ENCODE data around the gene KIAA1217. TPM values are rescaled to one million over a fixed set of nuclear protein-coding genes. Genes with fewer than 3 reads are reported as not detected.

The KIAA1217 gene
- total and polyA plus RNA-seq, 9 of the 15 experiments (the other 6 are each of a cell fraction or from before 2014, with no cell fraction given) = 0.04 TPM; not detected in 8

GRCh38 chr10:24569330-24569796 is 360.4 kb downstream of the KIAA1217 start (continued):
- TF ChIP-seq, protein P1, sequence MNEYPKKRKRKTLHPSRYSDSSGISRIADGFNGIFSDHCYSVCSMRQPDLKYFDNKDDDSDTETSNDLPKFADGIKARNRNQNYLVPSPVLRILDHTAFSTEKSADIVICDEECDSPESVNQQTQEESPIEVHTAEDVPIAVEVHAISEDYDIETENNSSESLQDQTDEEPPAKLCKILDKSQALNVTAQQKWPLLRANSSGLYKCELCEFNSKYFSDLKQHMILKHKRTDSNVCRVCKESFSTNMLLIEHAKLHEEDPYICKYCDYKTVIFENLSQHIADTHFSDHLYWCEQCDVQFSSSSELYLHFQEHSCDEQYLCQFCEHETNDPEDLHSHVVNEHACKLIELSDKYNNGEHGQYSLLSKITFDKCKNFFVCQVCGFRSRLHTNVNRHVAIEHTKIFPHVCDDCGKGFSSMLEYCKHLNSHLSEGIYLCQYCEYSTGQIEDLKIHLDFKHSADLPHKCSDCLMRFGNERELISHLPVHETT (CRISPR knock-in tag; conservative IDR thresholded peaks at IDR 0.05 in 1 of 2, IDR thresholded peaks at IDR 0.05 in 1 of 2) = peak in 1 of 2 experiments; percentile 31; a peak in 1 of 4 replicates
- TF ChIP-seq TCF7 (IDR thresholded peaks at IDR 0.05; ENCODE audit: borderline replicate concordance) = no peak
- TF ChIP-seq, protein P2, sequence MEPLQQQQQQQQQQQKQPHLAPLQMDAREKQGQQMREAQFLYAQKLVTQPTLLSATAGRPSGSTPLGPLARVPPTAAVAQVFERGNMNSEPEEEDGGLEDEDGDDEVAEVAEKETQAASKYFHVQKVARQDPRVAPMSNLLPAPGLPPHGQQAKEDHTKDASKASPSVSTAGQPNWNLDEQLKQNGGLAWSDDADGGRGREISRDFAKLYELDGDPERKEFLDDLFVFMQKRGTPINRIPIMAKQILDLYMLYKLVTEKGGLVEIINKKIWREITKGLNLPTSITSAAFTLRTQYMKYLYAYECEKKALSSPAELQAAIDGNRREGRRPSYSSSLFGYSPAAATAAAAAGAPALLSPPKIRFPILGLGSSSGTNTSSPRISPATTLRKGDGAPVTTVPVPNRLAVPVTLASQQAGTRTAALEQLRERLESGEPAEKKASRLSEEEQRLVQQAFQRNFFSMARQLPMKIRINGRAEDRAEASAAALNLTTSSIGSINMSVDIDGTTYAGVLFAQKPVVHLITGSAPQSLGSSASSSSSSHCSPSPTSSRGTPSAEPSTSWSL (CRISPR knock-in tag; IDR thresholded peaks at IDR 0.05; ENCODE audit: borderline replicate concordance) = no peak
- TF ChIP-seq, protein P3, sequence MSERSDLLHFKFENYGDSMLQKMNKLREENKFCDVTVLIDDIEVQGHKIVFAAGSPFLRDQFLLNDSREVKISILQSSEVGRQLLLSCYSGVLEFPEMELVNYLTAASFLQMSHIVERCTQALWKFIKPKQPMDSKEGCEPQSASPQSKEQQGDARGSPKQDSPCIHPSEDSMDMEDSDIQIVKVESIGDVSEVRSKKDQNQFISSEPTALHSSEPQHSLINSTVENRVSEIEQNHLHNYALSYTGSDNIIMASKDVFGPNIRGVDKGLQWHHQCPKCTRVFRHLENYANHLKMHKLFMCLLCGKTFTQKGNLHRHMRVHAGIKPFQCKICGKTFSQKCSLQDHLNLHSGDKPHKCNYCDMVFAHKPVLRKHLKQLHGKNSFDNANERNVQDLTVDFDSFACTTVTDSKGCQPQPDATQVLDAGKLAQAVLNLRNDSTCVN (CRISPR knock-in tag; IDR thresholded peaks at IDR 0.05) = no peak
- TF ChIP-seq XRCC4 (IDR thresholded peaks at IDR 0.05; ENCODE audit: extremely low read depth, insufficient read depth, insufficient read length) = no peak
- TF ChIP-seq MEF2A (IDR thresholded peaks at IDR 0.05; ENCODE audit: control insufficient read depth, low read depth, low read length) = no peak
- no peak for TF ChIP-seq ZNF512 (tag; IDR thresholded peaks at IDR 0.05)
- TF ChIP-seq, protein P4, sequence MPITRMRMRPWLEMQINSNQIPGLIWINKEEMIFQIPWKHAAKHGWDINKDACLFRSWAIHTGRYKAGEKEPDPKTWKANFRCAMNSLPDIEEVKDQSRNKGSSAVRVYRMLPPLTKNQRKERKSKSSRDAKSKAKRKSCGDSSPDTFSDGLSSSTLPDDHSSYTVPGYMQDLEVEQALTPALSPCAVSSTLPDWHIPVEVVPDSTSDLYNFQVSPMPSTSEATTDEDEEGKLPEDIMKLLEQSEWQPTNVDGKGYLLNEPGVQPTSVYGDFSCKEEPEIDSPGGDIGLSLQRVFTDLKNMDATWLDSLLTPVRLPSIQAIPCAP (CRISPR knock-in tag; IDR thresholded peaks at IDR 0.05; ENCODE audit: borderline replicate concordance) = no peak
- TF ChIP-seq ZNF589 (CRISPR knock-in tag; IDR thresholded peaks at IDR 0.05; ENCODE audit: low read depth) = no peak
- no peak for TF ChIP-seq POLR3G (IDR thresholded peaks at IDR 0.05; ENCODE audit: extremely low read depth, insufficient read length, insufficient replicate concordance)
- TF ChIP-seq IRF2 (CRISPR knock-in tag; IDR thresholded peaks at IDR 0.05) = no peak
- no peak for TF ChIP-seq POLR2H (tag; IDR thresholded peaks at IDR 0.05; ENCODE audit: low read depth)
- TF ChIP-seq CSDE1 (IDR thresholded peaks at IDR 0.05) = no peak
- peak; percentile 95 for TF ChIP-seq SMARCA4 (IDR thresholded peaks at IDR 0.05)
- TF ChIP-seq MTA3 (IDR thresholded peaks at IDR 0.05; ENCODE audit: borderline replicate concordance) = no peak; the same call in none of the 2 replicates
- no peak for TF ChIP-seq SP1 (CRISPR knock-in tag; IDR thresholded peaks at IDR 0.05)
- TF ChIP-seq TBL1XR1 (IDR thresholded peaks at IDR 0.05; ENCODE audit: low read length in 2 of 2) = peak in 1 of 2 experiments; percentile 70; a peak in 2 of 4 replicates
- TF ChIP-seq TRIM28 (IDR thresholded peaks at IDR 0.05) = no peak
